ENCODE results near the gene SHB. TPM values are rescaled to one million over a fixed set of nuclear protein-coding genes. Genes with fewer than 3 reads are reported as not detected.
"Not testable (repeated sequence)": the region's sequence is repeated elsewhere in the genome, so short reads cannot be mapped to it uniquely, and the experiment has no call there.

Gene SHB
- total RNA-seq, 1 donor from 2014 or later: 16.7 TPM

DNA sequence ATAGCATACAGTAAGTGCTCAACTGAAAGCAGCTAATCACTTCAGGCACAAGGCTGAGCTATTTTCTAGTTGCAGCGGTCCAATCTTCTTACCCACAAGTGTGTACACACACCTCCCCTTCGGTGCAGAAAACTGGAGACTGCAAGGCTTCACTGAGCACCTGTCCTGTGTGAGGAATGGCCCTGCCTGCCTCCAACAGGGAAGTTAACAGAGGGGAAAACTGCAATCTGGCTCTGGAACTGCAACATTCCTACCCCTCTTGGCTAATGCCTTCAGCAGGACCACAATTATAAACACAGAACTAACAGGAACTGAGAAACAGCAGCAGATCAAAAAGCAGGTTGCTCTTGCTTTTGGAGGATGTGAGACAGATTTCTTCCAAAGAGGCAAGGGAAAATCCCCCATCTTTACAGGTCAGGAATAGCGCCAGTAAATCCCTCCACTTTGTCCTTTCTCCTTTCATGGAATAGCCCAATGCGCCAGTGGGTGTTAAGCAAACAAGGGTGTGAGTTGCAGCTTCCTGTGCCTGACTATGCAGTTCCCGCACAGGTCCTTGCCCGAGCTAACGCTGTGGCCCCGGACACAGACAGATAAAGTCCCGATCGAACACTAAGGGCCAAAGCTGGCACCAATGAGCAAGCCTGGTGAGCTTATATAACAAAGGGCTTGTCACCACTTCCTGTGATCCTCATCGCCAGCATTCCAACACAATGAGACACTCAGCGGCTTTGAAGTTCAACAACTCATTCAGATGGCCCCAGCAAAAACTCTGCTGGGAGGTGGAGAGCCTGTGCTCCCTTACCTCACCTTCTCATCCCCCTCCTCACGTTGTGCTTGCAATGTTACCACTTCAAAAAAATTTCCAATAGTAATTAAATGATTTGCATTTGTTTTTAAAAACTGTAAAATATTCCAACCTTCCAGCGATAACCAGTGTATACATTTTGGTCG lies 21.5 kb downstream of the SHB start:
- no peaks in the 10 kb centered on the region for H3K27me3 Mint-ChIP-seq (ENCODE audit: unreplicated experiment)
- H3K36me3 Mint-ChIP-seq (ENCODE audit: unreplicated experiment): peaks cover 2% of the 10 kb centered on the region
- no peak for DNase-seq (ENCODE audit: extremely low spot score, unreplicated experiment)
- peak overlapping the region; percentile 49 for H3K4me3 Mint-ChIP-seq (ENCODE audit: unreplicated experiment)
- no peaks in the 10 kb centered on the region for H3K9me3 Mint-ChIP-seq (ENCODE audit: unreplicated experiment)
- peaks cover 45% of the 10 kb centered on the region for H3K4me1 Mint-ChIP-seq (ENCODE audit: unreplicated experiment)
- TF ChIP-seq, protein P1, sequence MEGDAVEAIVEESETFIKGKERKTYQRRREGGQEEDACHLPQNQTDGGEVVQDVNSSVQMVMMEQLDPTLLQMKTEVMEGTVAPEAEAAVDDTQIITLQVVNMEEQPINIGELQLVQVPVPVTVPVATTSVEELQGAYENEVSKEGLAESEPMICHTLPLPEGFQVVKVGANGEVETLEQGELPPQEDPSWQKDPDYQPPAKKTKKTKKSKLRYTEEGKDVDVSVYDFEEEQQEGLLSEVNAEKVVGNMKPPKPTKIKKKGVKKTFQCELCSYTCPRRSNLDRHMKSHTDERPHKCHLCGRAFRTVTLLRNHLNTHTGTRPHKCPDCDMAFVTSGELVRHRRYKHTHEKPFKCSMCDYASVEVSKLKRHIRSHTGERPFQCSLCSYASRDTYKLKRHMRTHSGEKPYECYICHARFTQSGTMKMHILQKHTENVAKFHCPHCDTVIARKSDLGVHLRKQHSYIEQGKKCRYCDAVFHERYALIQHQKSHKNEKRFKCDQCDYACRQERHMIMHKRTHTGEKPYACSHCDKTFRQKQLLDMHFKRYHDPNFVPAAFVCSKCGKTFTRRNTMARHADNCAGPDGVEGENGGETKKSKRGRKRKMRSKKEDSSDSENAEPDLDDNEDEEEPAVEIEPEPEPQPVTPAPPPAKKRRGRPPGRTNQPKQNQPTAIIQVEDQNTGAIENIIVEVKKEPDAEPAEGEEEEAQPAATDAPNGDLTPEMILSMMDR (IDR thresholded peaks at IDR 0.05): no peak
- H3K27ac Mint-ChIP-seq (ENCODE audit: unreplicated experiment): peak overlapping the region; percentile 88

DNA sequence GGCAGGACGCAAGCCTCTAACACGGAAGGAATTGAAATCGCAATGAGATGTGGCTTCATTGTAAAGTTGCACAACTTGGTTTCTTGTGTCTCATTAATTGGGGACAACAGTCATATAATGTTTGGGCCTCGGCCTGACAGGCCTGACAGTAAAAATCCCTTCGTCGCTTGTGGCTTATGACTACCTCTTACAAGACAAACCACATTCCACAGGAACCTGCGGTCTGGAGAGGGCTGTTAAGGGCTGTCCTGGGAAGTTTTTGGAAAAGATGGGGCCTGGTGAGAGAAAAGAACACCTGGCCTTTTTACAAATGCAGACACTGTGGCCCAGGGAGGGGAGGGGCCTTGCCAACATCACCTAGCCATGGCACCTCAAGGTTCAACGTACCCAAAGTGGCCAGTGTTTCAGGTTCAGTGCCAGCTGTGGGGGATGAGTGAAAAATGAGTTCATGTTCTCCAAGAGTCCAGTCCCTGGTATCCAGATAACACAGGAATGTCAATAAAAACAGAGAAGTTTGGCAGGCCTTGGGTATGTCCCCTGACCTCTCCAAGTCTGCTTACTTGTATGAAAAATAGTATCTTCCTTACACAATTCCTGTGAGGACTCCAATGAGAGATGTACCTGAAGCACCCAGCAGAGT lies 22.2 kb downstream of the SHB start:
- H3K27ac Mint-ChIP-seq (ENCODE audit: unreplicated experiment): peak overlapping the region; percentile 88
- H3K9me3 Mint-ChIP-seq (ENCODE audit: unreplicated experiment): no peaks in the 10 kb centered on the region
- peaks cover 3% of the 10 kb centered on the region for H3K36me3 Mint-ChIP-seq (ENCODE audit: unreplicated experiment)
- TF ChIP-seq, protein P1 (IDR thresholded peaks at IDR 0.05): no peak
- no peak overlapping the region for H3K4me3 Mint-ChIP-seq (ENCODE audit: unreplicated experiment)
- no peak for DNase-seq (ENCODE audit: extremely low spot score, unreplicated experiment)
- peaks cover 49% of the 10 kb centered on the region for H3K4me1 Mint-ChIP-seq (ENCODE audit: unreplicated experiment)
- no peaks in the 10 kb centered on the region for H3K27me3 Mint-ChIP-seq (ENCODE audit: unreplicated experiment)

DNA sequence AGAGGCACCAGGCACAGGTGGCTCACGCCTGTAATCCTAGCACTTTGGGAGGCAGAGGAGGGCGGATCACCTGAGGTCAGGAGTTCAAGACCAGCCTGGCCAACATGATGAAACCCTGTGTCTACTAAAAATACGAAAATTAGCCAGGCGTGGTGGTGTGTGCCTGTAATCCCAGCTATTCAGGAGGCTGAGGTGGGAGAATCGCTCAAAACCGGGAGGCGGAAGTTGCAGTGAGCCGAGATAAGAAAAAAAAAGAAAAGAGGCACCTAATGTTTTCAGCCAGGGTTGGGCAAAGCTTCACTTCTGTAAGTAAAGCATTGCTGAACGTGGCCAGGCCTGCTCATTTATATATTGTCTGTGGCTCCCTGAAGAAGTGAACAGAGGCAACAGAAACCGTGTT lies 23.1 kb downstream of the SHB start:
- Mint-ChIP-seq H3K27ac (ENCODE audit: unreplicated experiment) (peak overlapping the region; percentile 88), H3K4me1 (ENCODE audit: unreplicated experiment) (peaks cover 49% of the 10 kb centered on the region)
- H3K9me3 Mint-ChIP-seq (ENCODE audit: unreplicated experiment); H3K4me3 Mint-ChIP-seq (ENCODE audit: unreplicated experiment); H3K36me3 Mint-ChIP-seq (ENCODE audit: unreplicated experiment); H3K27me3 Mint-ChIP-seq (ENCODE audit: unreplicated experiment); DNase-seq (ENCODE audit: extremely low spot score, unreplicated experiment): not testable (repeated sequence)

DNA sequence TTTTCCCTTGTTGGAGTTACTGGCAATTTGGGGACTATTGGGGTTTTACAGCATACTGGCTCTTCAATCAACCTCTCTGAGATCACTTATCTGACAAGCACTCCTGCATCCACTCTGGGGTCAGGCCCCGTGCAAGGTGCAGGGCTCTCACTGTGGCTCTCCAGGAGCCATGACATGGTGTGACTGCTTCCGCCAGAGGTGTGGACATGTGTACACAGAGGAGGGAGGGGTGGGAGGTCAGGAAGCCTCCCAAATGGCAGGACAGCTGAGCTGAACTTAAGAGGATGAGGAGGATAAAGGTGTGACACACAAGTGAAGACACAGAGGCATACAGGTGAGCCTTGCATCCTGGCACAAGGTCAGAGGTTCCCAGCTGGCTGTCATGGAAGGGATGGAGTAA lies 24.3 kb downstream of the SHB start:
- Mint-ChIP-seq H3K4me1 (ENCODE audit: unreplicated experiment) (peaks cover 54% of the 10 kb centered on the region), H3K36me3 (ENCODE audit: unreplicated experiment) (peaks cover 2% of the 10 kb centered on the region), H3K27me3 (ENCODE audit: unreplicated experiment) (no peaks in the 10 kb centered on the region), H3K9me3 (ENCODE audit: unreplicated experiment) (no peaks in the 10 kb centered on the region), H3K4me3 (ENCODE audit: unreplicated experiment) (no peak overlapping the region), H3K27ac (ENCODE audit: unreplicated experiment) (no peak overlapping the region)
- TF ChIP-seq, protein P1 (IDR thresholded peaks at IDR 0.05): no peak
- DNase-seq (ENCODE audit: extremely low spot score, unreplicated experiment): no peak

DNA sequence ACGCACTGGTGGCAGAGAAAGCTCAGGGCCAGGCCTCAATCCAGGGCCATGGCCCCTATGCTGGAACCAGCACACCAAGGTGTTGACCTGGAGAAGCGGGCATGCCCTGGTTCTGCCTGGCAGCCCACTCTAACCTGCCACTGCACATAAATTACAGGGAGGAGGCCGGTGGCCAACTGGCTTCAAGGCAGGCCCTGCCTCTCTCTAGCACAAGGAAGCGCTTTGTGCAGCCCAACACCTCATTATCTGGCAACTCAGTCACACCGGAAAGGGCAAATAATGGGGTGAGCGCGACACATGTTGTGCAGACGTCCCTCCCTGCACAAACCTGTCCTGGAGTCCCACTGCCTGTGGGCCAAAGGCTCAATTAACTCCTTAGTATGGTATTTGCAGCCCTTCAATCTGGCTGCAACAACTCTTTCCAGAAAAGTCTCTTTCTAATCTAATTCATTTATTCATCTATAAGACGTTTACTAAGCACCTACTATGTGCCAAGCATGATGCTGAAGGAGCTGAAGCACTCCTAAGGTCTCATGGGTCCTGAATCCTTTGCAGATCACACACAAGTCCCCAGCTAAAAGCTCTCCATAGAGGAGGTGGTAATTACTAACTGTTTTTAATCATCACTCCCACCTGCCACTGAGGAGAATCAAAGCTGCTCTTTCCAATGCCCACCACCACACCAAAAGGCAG lies 24.9 kb downstream of the SHB start:
- Mint-ChIP-seq H3K27ac (ENCODE audit: unreplicated experiment) (no peak overlapping the region), H3K27me3 (ENCODE audit: unreplicated experiment) (no peaks in the 10 kb centered on the region), H3K4me3 (ENCODE audit: unreplicated experiment) (no peak overlapping the region), H3K36me3 (ENCODE audit: unreplicated experiment) (peaks cover 2% of the 10 kb centered on the region), H3K4me1 (ENCODE audit: unreplicated experiment) (peaks cover 60% of the 10 kb centered on the region), H3K9me3 (ENCODE audit: unreplicated experiment) (no peaks in the 10 kb centered on the region)
- TF ChIP-seq, protein P1 (IDR thresholded peaks at IDR 0.05): no peak
- no peak for DNase-seq (ENCODE audit: extremely low spot score, unreplicated experiment)

Measured in osteocyte (in vitro differentiated cells).